EL (cell line): Measurements from ENCODE around the gene DYNLT2.
"Not testable (repeated sequence)": the region's sequence is repeated elsewhere in the genome, so short reads cannot be mapped to it uniquely, and the experiment has no call there.

Source experiments
- DNase-seq: peaks from one replicate; pipeline ENCODE4 v3.0.0-alpha.2; 2016

DYNLT2 gene

GRCh38 chr6:169783401-169783800, 32.0 kb upstream of the DYNLT2 start:
- no peak for DNase-seq

DNA sequence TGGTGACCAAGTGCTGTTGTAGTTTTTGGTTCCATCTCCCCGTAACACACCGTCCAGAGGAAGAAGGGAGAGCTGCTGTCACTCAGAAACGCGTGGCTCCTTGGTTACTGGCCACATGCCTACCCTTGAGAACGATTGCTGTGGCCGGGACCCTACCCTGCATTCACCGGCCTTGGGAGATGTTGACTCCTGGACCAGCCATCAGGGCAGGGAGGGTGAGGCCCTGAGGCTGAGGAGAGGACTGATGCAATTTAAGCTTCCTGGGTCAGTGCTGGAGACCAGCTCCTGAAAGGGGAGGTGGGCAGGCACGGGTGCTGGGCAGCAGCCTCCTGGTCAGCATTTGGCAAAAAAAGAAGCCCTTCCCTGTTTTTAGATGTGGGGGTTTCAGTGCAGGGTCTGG, 31.6 kb upstream of the DYNLT2 start:
- DNase-seq, result no peak

DNA sequence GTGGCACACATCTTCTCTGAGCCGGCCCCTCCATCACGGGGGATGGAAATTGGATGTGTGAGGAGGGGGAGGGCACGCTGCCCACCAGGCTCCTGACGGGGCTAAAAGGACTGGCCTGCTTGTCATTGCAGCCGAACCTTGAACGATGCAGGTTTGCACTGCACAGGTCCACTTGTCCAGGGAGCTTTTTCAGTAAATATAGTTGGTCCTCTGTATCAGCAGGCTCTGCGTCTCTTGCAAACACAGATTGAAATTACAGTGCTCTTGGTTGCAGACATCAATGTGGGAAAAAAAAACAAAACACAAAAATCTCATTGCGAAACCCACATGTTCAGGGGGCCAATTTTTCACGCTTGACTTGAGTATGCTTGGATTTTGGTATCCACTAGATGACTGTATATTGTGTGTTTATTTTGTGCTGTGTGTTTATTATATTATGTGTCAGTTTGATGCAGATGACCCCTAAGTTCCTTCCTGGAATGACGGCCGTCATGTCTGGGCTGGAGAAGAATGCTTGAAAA, 29.3 kb upstream of the DYNLT2 start:
- peak; percentile 20 for DNase-seq

DNA sequence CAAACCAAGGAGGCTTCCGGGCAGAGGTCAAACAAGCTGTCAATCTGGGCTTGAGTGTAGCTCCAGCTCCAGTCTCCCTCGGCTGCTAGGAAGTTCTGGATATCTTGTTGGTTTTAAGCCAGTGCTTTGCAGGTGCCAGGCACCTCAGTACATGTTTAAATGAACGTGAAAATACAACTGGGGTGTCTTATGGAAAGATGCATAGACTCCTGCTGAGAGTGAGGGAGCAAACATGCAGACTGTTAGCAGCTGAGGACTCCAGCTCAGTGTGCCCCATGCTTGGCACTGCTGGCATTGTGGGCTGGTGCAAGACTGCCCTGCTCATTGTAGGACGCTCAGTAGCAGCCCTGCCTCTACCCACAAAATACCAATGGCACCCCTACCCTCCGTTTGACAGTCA, 28.5 kb upstream of the DYNLT2 start:
- DNase-seq, result no peak

DNA sequence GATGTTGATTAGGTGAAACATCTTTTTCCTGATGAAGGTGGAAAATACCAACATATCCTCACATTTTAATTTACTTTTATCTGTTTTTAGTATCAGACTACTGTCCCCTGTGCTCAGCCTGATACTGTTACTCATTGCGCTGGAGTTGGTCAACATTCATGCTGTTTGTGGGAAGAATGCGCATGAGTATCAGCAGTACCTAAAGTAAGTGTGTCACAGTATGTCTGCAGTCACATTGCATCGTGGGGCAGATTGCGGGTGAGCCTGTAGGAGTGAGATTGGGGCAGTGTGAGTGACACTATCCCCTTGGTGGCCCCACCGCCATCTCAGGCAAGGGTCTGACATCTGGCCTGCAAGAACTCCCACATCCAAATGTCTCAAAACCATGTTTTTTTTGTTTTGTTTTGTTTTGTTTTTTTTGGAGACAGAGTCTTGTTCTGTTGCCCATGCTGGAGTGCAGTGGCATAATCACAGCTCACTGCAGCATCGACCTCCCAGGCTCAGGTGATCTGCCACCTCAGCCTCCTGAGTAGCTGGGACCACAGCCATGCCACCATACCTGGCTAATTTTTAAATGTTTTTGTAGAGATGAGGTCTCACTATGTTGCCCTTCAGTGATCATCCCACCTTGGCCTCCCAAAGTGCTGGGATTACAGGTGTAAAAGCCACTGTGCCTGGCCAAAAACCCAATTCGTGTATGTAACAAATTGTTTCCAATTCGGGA, 27.9 kb upstream of the DYNLT2 start:
- no peak for DNase-seq

DNA sequence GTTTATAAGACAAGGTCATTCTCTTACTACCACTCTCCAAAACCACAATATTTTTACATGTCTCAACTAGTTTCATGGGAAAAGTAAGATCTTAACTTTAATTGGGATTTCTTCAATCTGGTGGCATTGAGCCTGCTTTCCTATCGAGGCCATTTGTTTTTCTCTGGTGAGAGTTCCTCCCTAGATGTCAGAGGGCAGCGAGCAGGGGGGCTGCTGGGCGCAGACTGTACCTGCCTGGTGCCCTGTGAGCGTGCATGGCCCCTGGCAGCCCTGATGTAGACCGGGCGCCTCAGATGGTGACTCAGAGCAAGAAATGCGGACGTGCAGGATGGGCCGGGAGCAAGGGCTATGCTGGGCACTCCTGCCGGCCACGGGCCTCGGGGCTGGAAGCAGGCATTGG, 27.3 kb upstream of the DYNLT2 start:
- no peak for DNase-seq

DNA sequence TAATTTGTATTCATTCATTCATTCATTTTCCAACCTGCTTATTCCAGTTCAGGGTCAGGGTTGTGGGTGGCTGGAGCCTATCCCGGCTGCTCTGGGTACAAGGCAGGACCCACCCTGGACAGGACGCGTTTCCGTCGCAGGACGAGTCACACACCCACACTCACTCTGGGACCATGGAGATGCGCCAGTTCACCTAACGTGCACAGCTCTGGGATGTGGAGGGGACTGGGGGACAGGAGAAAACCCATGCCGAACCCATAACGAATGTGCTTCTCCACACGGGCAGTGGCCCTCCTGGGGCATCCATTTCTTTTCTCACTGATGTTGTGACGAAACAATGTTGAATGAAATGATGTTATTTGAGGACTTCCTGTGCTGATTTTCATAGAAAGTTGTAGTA, 26.5 kb upstream of the DYNLT2 start:
- no peak for DNase-seq

DNA sequence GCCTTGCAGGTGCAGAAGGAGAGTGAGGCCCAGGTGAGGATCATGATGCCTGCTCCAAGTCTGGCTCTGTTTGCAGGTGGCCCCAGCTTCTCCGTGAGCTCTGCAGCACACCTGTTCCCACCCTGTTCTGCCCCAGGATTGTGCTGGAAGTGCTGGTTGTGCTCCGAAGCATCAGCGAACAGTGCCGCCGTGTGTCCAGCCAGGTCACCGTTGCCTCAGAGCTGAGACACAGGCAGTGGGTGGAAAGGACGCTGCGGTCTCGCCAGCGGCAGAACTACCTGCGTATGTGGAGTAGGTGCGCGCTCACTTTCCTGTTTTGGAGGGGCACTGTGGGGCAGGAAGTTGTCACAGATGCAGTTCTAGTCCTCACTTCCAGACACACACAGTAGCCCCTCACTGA, 25.0 kb upstream of the DYNLT2 start:
- no peak for DNase-seq

DNA sequence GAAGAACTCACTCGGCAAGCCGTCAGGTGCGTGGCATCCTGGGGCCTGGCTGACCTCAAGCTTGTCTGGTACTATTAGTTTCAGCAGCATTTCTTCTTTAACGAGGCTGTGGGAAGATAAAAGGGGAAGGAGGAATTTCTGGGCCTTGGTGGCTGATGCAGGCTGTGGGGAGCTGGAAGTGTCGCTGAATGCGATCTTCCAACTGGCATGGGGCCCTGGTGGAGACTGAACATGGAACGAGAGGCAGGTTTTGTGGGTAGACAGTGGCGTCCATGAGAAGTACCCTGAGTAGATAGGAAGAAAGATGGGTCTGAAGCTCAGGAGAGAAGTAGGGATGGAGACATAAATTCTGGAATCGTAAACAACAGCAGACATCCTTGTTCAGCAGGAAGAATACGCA, 23.9 kb upstream of the DYNLT2 start:
- DNase-seq, result no peak

- no peak for DNase-seq
Observed at GRCh38 chr6:169774347-169774746, 23.0 kb upstream of the DYNLT2 start.

DNA sequence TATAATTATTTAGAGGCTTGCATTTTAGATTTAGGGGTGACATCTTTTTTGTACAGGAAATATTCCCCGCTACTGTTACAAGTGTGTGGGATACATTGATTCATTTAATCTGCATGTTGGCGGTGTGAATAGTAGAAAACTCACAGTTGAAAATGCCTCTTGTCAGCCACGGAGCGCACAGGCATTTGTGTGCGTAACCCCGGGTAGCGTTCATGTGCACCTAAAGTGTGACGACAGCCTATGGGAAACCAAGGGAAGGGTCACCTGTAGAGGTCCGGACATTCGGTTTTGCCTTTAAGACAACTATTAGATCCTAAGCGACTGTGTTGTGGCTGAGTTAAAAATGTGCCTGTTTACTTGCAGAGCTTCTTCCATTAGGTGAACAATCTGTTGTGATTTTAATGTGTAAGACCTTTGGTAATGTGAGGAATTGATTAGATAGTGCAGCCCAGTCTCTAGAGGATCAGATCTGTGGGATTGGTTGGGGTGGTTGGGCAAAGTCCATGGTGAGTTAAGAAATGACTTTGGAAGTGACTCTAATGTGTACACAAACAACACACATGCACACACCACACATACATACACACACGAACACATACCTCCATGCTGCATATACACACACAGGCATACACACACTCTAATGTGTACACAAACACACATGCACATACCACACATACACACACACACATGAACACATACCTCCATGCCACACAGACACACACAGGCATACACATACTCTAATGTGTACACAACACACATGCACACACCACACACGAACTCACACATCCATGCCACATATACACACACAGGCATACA, 15.8 kb upstream of the DYNLT2 start:
- DNase-seq, result no peak

GRCh38 chr6:169766232-169766631, 14.9 kb upstream of the DYNLT2 start:
- DNase-seq, result no peak

DNA sequence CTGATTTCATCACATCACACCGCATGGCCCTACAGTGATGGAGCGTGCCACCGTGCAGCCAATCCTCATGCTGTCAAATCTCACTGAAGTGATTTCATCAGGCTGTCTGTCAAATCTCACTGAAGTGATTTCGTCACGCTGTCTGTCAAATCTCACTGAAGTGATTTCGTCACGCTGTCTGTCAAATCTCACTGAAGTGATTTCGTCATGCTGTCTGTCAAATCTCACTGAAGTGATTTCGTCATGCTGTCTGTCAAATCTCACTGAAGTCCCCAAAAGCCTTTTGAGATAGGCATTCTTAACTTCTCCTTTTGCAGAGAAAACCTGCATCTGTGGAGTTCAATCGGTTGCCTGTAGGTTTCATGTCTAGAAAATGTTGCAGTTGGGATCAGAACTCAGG, 14.4 kb upstream of the DYNLT2 start:
- DNase-seq, result not testable (repeated sequence)

- no peak for DNase-seq
Observed at GRCh38 chr6:169763881-169764280, 12.5 kb upstream of the DYNLT2 start.

GRCh38 chr6:169763308-169763707, 11.9 kb upstream of the DYNLT2 start:
- DNase-seq, result no peak

GRCh38 chr6:169755162-169755561, 3.8 kb upstream of the DYNLT2 start:
- DNase-seq, result no peak

DNA sequence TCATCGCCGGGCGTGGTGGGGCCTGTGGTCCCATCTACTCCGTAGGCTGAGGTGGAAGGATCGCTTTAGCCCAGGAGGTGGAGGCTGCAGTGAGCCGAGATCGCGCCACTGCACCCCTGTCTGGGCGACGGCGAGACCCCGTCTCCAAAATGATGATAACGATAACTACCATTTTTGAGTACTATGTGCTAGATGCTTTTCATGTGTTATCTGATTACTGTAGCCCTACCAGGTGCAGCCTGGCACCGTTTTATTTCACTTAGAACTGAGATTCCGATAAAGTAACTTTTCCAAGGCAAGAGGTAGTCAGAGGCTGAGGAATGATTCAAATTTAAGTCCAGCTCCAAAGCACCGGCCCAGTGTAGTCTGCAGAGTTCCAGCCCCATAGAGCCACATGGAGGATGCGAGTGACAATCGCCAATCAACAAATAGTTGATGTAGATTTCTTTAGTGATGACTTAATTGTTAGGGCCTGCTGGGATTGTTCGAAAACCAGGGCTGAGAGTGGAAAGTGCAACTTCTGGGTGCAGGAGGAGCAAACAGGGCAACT, 777 bp upstream of the DYNLT2 start:
- DNase-seq, result peak; percentile 14

DNA sequence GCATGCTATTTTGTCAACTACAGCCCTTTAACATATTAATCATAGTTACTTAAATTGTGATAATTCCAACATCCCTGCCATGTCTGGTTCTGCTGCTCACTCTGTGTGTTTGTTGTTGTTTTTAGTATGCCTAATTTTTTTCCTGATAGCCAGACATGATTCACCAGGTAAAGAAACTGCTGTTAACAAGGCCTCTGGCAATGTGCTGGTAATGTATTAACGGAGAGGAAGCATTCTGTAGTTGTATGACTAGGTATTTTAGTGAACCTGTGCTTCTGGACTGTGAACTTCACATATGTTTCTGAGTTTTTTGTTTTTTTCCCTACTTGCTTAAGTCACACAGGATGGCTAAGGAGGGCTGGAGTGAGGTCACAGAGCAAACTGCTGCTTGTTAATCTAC, 4.8 kb downstream of the DYNLT2 start:
- no peak for DNase-seq

GRCh38 chr6:169745405-169745804, 6.0 kb downstream of the DYNLT2 start:
- no peak for DNase-seq

GRCh38 chr6:169741344-169741743, 10.0 kb downstream of the DYNLT2 start:
- no peak for DNase-seq

DNA sequence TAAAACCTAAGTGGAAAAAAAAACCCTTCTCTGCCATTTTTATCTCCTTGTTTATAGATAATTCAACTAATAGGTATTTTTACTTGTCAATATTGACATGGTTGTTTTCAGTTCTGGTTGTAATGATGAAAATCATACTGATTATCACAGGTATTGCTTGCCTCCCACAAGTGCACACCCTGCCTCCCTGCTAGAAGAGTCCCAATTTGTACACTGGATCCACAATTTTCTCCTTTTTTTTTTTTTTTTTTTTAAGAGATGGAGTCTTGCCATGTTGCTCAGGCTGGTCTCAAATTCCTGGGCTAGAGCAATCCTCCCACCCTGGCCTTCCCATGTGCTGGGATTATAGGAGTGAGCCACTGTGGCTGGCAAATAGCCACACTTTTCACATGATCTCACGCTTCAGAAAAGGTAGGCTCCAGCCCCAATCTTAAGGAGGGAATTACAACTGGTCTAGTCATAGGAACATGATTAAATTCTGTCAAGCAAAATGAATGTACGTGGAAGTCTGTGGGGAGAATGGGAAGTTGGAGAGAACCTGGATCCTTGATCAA, 12.3 kb downstream of the DYNLT2 start:
- no peak for DNase-seq

GRCh38 chr6:169738204-169738975, 13.0 kb downstream of the DYNLT2 start:
- DNase-seq, result no peak

DNA sequence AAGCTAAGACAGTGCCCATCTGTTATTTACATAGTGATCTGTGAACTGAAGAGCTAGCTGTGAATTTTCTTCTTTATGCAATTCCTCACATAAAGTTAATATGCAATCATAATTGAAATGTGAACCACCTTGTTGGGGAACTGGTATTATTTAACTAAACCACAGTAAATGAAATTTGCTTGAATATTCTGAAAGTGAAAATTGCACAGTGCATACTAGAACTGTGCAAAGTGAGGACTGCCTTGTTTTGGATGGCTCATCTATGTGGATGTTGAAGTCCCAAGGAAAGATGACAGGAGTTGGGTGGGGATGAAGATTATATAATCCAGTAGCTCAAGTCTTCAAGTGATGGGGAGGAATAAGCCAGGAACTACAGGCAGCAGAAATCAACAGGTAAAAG, 21.4 kb downstream of the DYNLT2 start:
- DNase-seq, result no peak
